HTR-8/SVneo (cell line): Measurements from ENCODE around the gene SH2D3A.
"Not testable (repeated sequence)": the region's sequence is repeated elsewhere in the genome, so short reads cannot be mapped to it uniquely, and the experiment has no call there.

Source experiments
- DNase-seq: peaks from one replicate; pipeline ENCODE4 v3.0.0; 2011; ENCODE audit warnings: low spot score, mixed read lengths; ENCODE audit not compliant: insufficient read length
- FAIRE-seq: peaks from 2 replicates; lab custom pipeline; 2011; peaks lifted over from hg19 to GRCh38; lab: Jason Lieb, UNC

The SH2D3A gene

DNA sequence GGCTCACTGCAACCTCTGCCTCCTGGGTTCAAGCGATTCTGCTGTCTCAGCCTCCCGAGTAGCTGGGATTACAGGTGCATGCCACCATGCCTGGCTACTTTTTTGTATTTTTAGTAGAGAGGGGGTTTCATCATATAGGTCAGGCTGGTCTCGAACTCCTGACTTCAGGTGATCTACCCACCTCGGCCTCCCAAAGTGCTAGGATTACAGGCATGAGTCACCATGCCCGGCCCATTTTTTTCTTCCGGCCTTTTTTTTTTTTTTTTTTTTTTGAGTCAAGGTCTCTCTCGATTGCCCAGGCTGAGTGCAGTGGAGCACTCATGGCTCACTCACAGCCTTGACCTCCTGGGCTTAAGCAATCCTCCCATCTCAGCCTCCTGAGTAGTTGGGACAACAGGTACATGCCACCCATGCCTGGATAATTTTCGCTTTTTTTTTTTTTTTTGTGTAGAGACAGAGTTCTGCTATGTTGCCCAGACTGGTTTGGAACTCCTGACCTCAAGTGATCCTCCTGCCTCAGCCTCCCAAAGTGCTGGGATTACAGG is 4.9 kb downstream of the SH2D3A start:
- DNase-seq, FAIRE-seq: not testable (repeated sequence)

DNA sequence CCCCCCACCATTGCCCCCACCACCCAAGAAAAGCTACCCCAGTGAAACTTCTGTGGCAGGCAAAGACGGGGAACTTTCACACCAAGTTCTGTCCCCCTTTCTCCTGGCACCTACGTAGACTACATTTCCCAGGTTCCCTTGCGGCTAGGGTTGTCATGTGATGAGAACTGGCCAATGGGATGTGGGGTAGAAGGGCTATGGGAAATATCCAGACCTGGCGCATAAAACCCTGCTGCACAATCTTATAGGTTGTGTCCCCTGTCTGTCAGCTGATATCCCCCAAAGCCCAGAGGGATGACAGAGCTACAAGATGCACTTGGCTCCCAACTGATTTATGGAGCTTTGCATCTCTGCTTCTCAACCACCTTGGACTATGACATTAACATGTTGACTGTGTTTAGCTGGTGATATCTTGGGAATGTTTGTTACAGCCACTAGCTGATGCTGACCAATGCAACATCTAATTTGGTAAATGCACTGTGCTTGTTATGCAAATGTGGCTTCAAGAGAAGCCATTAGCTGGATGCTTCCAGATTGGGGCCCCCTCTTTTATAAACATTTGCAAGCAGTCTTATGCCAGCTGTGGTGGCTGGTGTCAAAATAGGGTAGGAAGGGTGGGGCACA is 6.1 kb downstream of the SH2D3A start:
- no peak for DNase-seq
- FAIRE-seq, result no peak

DNA sequence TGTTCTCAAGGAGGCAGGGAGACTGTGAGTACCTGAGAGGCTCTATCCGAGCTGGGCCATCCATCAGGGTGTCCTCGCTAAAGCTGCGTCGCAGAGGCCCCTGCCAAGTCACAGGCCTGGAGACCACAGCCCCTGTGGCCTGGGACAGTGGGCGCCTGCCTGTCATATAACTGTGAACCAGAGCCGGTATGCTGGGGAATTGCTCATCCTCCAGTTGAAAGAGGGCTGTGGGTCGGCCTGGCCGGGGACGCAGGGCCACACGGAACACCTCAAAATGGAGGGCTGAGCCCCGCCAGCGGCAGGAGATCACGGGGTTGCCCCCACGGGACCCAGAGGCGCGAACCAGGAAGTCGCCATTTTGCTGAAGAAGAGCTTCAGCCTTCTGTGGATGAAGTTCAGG is 6.6 kb downstream of the SH2D3A start:
- DNase-seq, result no peak
- FAIRE-seq, result no peak

DNA sequence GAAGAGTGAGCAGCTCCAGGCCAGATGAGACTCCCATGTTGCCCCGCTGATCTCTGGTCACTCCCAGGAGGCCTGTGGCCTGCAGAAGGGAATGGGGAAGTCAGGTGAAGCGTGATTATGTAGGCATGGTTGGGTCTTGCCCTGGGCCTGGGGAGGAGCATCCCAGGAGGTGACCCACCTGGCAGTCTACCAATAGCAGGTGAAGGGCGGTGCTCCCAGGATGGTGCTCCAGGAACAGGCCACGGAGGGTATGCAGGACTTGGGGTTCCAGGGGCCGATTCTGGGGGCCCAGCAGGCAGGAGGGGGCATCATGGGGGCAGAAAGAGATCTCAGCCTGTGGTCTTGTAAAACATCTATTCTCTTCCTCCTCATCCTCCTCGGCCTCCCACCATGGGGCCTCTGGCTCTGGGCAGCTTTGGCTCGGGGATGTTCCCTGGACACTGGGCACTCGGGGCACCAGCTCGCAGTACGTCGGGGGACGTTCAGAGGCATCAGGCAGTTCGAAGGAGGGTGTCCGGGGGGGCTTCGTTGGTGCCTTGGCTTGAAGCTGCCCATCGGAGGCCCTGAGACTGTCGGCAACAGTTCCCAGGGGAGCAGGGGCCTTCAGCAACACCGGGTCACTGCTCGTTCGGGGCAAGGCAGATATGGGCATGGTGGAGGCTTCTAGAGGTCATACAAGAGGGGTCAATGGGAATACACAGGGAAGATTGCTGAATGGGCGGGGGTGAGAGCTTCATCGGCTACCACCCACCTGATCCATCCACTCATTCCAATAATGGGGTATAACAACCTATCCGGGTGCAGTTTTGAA is 12.4 kb downstream of the SH2D3A start:
- FAIRE-seq (no peak), DNase-seq (no peak)

DNA sequence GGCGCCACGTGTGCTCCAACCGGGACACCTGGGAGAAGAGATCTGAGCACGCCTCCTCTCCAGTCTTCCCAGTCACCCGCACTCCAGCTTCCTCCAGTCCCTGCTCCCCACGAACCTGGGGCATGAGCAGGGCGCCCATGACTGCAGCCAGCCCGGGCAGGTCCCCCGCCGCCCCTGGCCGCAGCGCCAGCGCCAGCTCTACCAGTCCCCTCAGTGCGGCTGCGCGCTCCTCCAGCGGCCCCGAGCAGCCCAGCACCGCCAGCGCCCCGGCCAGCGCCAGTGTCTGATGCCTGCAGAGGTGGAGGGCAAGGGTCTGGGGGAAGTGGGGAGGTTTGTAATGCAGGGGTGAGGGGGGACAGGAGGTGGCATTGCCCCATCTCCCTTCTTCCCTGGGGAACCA is 13.1 kb downstream of the SH2D3A start:
- no peak for FAIRE-seq
- DNase-seq, result no peak

DNA sequence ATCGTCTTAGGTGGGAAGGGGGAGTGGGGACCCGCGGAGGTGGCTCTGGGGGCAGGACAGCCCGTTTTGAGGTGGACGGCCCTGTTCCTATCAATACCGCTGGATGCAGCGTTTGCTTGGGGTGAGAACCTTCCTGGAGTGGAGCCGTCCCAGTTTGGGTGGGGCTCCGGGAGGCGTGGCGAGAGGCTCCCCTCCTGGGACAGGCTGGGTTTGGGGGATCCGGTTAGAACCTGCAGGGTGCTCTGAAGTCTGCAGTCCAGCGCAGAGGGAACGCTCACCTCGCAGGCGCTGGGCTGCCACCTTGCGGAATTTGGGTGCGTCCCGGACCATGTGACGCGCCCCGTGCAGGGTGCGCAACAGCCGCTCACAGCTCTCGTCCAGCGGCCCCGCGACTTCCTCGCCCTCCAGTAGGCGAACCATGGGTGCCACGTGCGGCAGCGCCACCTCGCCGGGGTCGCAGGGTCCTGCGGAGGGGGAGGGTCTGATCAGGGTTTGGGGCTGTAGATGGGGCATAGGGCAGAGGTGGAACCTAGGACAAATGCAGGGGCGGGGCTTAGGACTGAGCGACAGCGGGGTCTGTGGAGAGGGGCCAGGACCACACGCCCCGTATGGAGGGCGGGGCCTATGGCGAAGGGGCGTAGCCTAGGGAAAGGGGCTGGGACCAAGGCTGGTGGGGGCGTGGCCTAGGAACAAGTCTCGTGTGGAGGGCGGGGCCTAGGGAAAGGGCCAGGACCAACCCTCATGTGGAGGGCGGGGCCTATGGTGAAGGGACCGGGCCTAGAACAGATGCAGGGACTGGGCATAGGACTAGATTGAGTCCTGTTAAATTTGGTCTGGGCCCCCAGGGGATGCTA is 13.8 kb downstream of the SH2D3A start:
- FAIRE-seq (peak; percentile 44), DNase-seq (no peak)

DNA sequence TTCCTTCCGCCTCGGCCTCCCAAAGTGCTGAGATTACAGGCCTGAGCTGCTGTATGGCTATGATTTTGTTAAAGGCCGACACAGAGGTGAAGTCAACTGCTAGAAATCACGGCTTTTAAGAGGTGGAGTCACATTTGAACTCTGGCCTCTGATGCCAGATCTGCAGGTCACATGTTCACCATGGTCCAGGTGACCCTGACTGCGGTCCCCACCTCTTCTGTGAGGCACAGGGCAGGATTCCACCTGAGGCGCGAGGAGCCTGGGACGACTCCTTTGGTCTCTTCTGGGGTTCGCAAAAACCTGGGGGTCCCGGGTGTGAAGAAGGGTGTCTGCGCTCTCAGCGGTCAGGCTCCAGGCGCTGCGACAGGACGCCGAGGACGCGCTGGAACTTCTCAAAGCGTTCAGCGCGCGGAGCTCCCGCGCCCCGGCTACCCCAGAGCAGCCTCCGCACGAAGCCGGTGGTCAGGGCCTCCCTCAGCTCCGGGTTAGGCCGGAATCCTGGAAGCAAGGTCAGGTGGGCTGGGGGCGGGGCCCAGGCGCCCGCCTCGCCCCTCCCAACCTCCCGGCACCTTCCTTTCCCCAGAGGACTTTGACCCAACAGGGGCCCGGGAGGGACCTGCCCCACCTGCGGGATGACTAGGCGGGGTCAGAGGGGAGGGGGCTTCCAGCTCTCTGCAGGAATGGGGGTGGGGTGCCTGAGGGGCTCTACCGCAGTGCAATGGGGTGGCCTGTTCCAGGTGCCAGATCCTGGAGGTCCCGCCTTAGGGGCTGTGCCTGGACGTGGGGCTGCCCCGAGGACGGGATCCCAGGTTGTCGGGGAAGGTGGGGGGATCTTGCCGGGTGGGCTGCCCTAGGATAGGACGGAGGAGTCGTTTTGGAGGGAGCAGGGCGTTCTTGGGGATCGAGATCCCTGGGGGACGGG is 14.7 kb downstream of the SH2D3A start:
- FAIRE-seq (no peak), DNase-seq (no peak)

DNA sequence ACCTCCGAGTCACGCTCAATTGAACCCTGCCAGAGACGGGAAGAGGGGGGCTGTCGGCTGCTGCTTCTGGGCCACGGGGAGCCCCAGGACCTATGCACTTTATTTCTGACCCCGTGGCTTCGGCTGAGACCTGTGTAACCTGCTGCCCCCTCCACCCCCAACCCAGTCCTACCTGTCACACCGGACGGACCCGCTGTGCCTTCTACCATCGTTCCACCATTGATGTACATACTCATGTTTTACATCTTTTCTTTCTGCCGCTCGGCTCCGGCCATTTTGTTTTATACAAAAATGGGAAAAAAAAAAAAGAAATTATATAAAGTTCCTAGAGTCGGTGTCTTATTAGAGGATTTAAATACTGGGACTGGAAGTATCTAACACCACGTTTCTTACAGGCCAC is 16.0 kb downstream of the SH2D3A start:
- FAIRE-seq (no peak), DNase-seq (no peak)

DNA sequence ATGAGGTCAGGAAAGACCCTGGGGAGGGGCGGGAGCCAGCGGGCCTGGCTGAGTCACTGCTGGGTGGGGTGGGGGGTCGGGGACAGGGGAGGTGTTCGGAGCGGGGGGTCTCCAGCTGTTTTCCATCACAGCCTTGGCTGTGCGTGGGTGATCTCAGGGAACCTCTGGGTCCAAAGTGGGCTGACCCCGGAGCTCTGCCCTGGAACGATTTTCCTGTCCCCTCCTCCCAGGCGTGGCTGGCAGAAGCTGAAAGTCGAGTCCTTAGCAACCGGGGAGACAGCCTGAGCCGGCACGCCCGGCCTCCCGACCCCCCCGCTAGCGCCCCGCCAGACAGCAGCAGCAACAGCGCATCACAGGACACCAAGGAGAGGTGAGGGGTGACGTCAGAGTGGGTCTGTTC is 17.2 kb downstream of the SH2D3A start:
- DNase-seq (no peak), FAIRE-seq (no peak)

DNA sequence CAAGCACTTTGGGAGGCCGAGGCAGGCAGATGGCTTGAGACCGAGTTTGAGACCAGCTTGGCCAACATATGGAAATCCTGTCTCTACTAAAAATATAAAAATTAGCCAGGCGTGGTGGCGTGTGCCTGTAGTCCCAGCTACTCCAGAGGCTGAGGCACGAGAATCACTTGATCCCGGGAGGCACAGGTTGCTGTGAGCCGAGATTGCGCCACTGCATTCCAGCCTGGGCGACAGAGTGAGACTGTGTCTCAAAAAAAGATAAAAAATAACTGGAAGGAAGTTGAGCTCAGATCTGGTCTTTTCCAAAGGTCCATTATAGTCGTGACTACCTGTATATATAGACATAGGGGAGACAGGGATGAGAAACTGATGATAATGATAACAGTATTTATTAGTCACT is 18.7 kb downstream of the SH2D3A start:
- not testable (repeated sequence) for DNase-seq, FAIRE-seq

DNA sequence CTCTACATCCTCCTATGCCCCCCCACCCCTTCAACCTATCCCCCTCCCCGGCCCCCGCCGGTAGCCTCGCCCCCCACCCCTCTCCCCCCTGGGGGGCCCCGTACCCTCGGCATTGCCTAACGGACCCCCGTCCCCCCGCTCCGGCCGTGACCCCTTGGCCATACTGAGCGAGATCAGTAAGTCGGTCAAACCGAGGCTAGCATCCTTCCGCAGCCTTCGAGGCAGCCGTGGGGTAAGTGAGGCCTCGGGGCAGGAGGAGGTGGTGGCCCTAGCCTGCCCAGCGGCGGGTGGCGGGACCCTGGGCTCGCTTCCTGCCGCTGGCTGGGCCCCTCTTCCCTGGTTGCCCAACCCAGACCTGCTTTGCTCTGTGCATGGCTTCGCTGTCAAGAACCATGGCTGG is 21.3 kb downstream of the SH2D3A start:
- DNase-seq (no peak), FAIRE-seq (no peak)

DNA sequence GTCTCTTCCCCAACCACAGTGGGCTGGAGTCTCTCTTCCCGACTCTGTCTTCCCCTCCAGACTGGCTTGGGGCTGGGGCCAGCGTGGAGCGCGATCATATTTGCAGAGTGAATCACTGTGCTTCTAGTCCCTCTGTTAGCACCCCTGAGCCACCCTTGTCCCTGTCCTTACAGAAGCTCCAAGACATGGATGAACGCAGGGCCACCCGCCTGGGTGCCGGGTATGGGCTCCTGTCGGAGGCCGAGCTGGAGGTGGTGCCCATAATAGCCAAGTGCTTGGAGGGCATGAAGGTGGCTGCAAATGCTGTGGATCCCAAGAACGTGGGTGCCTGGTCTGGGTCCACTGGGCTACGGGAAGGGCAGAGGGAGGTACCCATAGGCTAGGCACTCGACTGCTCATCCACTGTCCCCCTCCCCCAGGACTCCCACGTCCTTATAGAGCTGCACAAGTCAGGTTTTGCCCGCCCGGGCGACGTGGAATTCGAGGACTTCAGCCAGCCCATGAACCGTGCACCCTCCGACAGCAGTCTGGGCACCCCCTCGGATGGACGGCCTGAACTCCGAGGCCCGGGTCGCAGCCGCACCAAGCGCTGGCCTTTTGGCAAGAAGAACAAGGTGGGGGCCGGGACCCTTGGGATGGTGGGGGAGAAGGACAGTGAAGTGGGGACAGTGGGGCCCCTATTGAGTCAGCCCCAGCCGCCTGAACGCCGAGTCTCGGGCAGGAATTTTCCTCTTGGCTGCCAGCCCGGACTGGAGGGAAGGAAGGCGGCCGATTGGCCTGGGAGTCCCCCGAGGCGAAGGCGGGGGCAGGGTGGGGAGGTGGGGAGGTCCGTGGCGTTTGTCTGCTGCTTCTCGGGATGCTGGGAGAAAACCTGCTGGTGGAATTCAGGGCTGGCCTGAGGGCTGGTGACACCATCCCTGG is 22.6 kb downstream of the SH2D3A start:
- FAIRE-seq, result peak; percentile 91
- DNase-seq, result peak; percentile 95

DNA sequence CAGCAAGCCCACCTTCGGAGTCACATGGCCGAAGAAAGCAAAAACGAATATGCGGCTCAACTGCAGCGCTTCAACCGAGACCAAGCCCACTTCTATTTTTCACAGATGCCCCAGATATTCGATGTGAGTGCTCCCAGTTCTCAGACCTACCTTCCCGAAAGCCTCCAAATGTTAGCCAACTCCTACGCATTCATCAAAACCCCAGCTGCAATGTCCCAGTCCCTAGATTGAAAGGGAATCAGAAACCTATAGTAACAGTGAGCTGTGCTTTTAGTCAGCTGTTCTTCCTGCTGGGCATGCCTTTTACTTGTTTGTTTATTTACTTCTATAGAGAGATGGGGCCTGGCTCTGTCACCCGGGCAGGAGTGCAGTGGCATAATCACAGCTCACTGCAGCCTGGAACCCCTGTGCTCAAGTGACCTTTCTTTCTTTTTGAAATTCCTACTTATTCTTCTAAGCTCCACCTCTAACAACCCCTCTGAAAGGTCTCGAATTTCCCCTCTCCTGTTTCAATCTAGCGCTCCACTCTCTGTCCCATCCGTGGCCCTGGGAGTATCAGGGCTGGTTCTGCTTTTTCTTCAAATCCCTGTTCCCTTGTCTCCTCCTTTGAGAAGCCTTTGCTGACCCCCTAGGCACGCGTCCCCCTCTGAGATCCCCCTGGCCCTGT is 23.4 kb downstream of the SH2D3A start:
- FAIRE-seq, result no peak
- DNase-seq, result no peak

DNA sequence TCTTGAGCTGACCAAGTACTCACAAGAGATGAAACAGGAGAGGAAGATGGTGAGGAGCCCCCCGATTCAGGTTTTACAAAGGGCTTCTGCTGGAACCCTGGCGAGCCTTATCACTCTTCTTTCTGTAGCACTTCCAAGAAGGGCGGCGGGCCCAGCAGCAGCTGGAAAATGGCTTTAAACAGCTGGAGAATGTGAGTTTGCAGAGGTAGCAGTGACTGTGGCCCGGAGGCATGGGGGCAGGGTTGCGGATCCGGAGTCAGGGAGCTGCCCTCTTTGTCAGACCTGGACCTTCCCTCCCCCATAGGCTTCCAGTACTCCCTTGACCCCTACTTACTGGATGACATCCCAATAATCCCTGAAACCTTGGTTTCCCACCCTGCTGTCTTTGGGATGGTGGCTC is 24.2 kb downstream of the SH2D3A start:
- DNase-seq, result no peak
- FAIRE-seq, result no peak

DNA sequence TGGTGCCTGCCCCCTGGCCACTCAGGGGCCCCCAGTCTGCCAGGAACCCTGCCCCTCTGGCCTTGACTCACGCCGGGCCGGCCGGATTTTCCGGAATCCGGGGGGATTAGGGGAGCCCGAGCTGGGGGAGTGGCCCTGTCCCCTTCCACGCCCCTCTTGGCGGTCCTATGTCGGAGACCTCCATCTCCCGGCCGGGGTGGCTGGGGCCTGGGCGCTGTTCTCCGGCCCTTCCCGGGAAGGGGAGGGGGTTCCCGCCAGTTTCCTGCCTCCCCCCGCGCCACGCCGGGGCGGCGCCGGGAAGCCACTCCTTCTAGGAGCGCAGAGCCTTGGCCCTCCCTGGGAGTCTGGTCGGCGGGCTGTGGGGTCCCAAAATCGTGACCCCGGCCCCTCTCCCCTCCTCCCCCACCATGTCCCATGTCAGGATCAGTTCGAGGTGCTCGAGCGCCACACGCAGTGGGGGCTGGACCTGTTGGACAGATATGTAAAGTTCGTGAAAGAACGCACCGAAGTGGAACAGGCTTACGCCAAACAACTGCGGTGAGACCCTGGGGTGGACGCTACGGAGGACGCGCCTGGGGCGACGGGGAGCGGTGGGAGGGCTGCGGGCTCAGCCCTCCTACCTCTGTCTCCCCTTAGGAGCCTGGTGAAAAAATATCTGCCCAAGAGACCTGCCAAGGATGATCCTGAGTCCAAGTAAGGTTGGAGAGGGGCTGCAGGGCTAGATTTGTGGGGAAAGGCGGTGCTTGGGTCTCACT is 26.5 kb downstream of the SH2D3A start:
- FAIRE-seq (no peak), DNase-seq (peak; percentile 69)

DNA sequence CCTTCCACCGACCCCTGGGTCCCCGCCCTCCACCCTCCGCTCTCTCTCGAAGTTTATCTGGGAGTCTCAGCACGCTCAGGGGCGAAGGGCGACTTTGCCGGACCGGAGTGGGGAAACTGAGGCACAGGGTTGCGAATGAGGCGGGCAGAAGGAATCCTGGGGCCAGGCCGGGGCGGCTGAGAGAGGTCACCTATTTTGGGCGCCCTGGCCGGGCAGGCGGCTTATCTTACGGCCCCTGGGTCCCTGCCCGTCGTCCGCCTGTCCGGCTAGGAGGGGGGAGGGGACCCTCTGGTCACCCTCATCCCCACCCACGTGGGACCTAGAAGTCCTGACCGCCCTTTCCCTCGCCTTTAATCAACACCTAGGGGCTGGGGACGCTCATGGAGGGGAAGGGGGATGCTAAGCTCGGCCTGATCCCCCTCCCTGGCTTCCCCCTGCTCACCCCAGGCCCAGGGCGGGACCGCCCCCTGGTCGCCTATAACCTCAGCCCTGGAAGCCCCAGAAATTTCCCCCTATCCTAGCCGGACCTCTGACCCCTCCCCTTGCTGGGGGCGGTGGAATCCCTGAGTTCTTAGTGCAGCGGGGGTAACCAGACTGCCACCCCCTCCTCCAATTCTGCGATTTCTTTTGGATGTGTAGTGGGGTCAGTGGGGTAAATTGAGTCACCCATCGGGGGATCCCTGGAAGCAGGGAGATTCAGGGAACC is 27.2 kb downstream of the SH2D3A start:
- DNase-seq (no peak), FAIRE-seq (no peak)

DNA sequence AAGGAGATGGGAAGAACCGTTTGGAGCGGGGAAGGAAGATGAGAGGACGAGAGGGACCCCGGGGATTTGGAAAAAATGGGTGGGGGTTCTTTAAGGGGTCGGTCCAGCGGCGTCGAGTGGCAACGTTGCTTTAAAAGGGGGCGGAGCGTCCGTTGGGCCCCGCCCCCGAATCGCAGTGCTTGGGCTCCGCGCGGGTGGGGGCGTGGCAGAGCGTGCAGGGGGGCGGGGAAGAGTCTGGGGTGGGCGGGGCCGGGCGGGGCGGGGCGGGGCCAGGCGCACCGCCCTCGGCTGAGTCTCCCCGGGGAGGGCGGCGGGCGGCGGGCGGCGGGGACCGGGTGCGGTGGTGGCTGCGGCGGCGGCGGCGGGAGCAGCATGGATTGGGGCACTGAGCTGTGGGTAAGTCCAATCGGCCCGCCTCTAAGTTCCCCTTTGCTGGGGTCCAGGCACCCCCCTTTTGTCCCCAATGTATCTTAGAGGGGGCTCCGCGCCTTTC is 27.8 kb downstream of the SH2D3A start, which contains the start of gene TRIP10:
Gene TRIP10, plus strand, starts transcription at position 291 of the 493 bp plus-strand sequence. Its CDS starts 82 bp downstream, at position 373.
- peak; percentile 20 for FAIRE-seq
- peak; percentile 71 for DNase-seq
